Panc1 (cell line): ENCODE measurements around the gene PRCD. TPM values are rescaled to one million over a fixed set of nuclear protein-coding genes. Genes with fewer than 3 reads are reported as not detected.
"Not testable (repeated sequence)": the region's sequence is repeated elsewhere in the genome, so short reads cannot be mapped to it uniquely, and the experiment has no call there.

ENCODE experiments used
- ATAC-seq: fragments of 200-7000 bp; cut with Tn5 transposase; 2 replicates; pipeline ENCODE4 v1.9.1; 2020; ENCODE audit warnings: mild to moderate bottlenecking, moderate library complexity
- BruUV-seq: library from RNA; stranded (reverse); fragments of 400-500 nt; replicated peaks from 2 replicates; lab custom pipeline; 2021; lab: Mats Ljungman, UMichigan
- CTCF ChIA-PET: fragments of 300-600 bp; sonication (Branson Sonifier 250); formaldehyde crosslinking; loops from one replicate; lab custom pipeline; 2022; ENCODE audit warnings: antibody characterized with exemption; lab: Charles Lee
- POLR2A ChIA-PET: fragments of 300-600 bp; sonication (Branson Sonifier 250); formaldehyde crosslinking; loops from one replicate; lab custom pipeline; 2022; ENCODE audit warnings: antibody characterized with exemption; lab: Charles Lee
- DNase-seq: peaks from one replicate; pipeline ENCODE4 v3.0.0-alpha.2; 2010; ENCODE audit warnings: low read depth, low spot score
- H3K27ac ChIP-seq: 2 replicates; pipeline ENCODE4 v1.5.1; 2011; ENCODE audit warnings: mild to moderate bottlenecking, low read length, inconsistent platforms
- H3K27me3 ChIP-seq: fragments of 200-500 bp; sonication (Bioruptor generic); 2 replicates; pipeline ENCODE4 v1.6.0; 2014; ENCODE audit warnings: low read length, inconsistent platforms; ENCODE audit not compliant: control insufficient read depth, insufficient read depth
- H3K36me3 ChIP-seq: fragments of 200-500 bp; sonication (Bioruptor generic); 2 replicates; pipeline ENCODE4 v1.5.1; 2014; ENCODE audit warnings: inconsistent platforms, mild to moderate bottlenecking, low read length, moderate library complexity; ENCODE audit not compliant: control insufficient read depth, insufficient read depth
- H3K4me1 ChIP-seq: 2 replicates; pipeline ENCODE4 v1.5.1; 2011; ENCODE audit warnings: inconsistent platforms, mild to moderate bottlenecking, low read length, moderate library complexity; ENCODE audit not compliant: control insufficient read depth, insufficient read depth
- H3K4me3 ChIP-seq, 2 experiments: 2 replicates each; pipeline ENCODE4 v1.5.1; 2011 to 2012; ENCODE audit warnings: low read depth in 2 of 2, low read length in 2 of 2, mild to moderate bottlenecking in 2 of 2, inconsistent platforms in 1 of 2, moderate library complexity in 1 of 2
- H3K9me3 ChIP-seq: fragments of 200-500 bp; sonication (Bioruptor generic); 2 replicates; pipeline ENCODE4 v1.5.1; 2014; ENCODE audit warnings: low read depth, mild to moderate bottlenecking, inconsistent platforms, low read length, moderate library complexity; ENCODE audit not compliant: control insufficient read depth, insufficient read depth
- CTCF ChIP-seq: fragments of 450-650 bp; IDR thresholded peaks from 2 replicates; pipeline ENCODE4 v1.5.1; 2017; ENCODE audit warnings: mild to moderate bottlenecking
- POLR2AphosphoS5 ChIP-seq: IDR thresholded peaks from 2 replicates; pipeline ENCODE4 v1.6.1; 2012; ENCODE audit warnings: mild to moderate bottlenecking, low read depth, low read length, moderate library complexity
- SIN3A ChIP-seq: IDR thresholded peaks from 2 replicates; pipeline ENCODE4 v1.6.1; 2012; ENCODE audit warnings: low read depth, mild to moderate bottlenecking, low read length, moderate library complexity, borderline replicate concordance; ENCODE audit not compliant: insufficient read depth
- TCF7L2 ChIP-seq: IDR thresholded peaks from 2 replicates; pipeline ENCODE4 v1.6.1; 2011; ENCODE audit warnings: mild to moderate bottlenecking, low read depth, low read length, inconsistent platforms
- in situ Hi-C: cut with HindIII; loops from 2 replicates; pipeline ENCODE4 v1.10.0; 2016; ENCODE audit warnings: low sequenced_read_pairs, low pct_unique_long_range_greater_than_20kb
- intact Hi-C: fragments of 100-400 bp; cut with micrococcal nuclease; formaldehyde crosslinking; loops from one replicate; pipeline ENCODE4 v1.10.0; 2022; ENCODE audit not compliant: unreplicated experiment
- total RNA-seq: library from RNA; stranded (reverse); gene quantifications from one replicate; pipeline ENCODE4 v1.2.1, GENCODE V29; 2021; ENCODE audit not compliant: unreplicated experiment
- TF ChIP-seq, protein P1 (sequence below), 2 experiments: IDR thresholded peaks; 2 replicates each; pipeline ENCODE4 v1.6.1; 2011 to 2012; ENCODE audit warnings: low read depth in 2 of 2, control low read depth in 1 of 2, low read length in 1 of 2, mild to moderate bottlenecking in 1 of 2, moderate library complexity in 1 of 2; ENCODE audit not compliant: insufficient read depth in 1 of 2

The PRCD gene
- total RNA-seq, 1 experiment from 2014 or later, result 0.54 TPM

GRCh38 chr17:76506408-76507345 is 33.2 kb upstream of the PRCD start:
- Histone ChIP-seq H3K27me3 (no peaks in the 10 kb centered on the region), H3K4me3 (peak overlapping the region in 1 of 2 experiments; percentile 33; a peak in 2 of 4 replicates), H3K27ac (no peak overlapping the region; the same call in 1 of the 2 replicates), H3K36me3 (no peaks in the 10 kb centered on the region), H3K4me1 (peaks cover 7% of the 10 kb centered on the region), H3K9me3 (no peaks in the 10 kb centered on the region)
- in situ Hi-C loops (no loop called here), intact Hi-C loops (loop anchor here (1.0 kb wide), 2 partner anchors 40 to 45 kb away; no protein-coding TSS in a partner anchor)
- no peak for TF ChIP-seq SIN3A
- peak; percentile 95 for TF ChIP-seq CTCF
- no peak for TF ChIP-seq TCF7L2
- POLR2A ChIA-PET, result no interaction called here
- ATAC-seq (peak; percentile 90), DNase-seq (no peak)
- CTCF ChIA-PET, result interaction anchor here (0.6 to 1.6 kb wide), 6 partner anchors 39 to 114 kb away, joined by 3 to 7 read pairs (median 4); partner anchors contain the start of gene AANAT
- BruUV-seq, result no TSS peak

- ATAC-seq, POLR2A ChIA-PET, H3K4me1 ChIP-seq, H3K4me3 ChIP-seq, intact Hi-C loops, DNase-seq, H3K36me3 ChIP-seq, H3K9me3 ChIP-seq, BruUV-seq, in situ Hi-C loops, H3K27ac ChIP-seq, H3K27me3 ChIP-seq: not testable (repeated sequence)
- CTCF ChIA-PET, result interaction anchor here (0.7 to 1.1 kb wide), 2 partner anchors 49 to 50 kb away, joined by 4 to 12 read pairs; no protein-coding TSS in a partner anchor
Measured at GRCh38 chr17:76508472-76509063, 31.3 kb upstream of the PRCD start.

DNA sequence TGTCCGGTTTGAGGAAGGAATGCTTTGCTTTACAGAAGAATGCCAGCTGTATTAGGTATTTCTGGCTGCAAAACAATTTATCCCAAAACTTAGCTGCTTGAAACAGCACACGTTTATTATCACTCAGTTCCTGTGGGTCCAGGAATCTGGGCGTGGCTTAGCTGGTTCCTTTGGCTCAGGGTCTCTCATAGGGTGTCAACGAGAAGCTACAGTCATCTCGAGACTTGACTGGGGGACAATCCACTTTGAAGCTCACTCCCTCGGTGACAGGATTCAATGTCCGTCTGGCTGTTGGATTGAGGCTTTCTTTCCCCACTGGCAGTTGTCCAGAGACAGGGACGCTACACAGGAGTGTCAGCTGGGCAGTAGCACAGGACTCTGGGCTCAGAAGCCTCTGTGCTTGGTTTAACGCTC is 29.0 kb upstream of the PRCD start:
- ATAC-seq (no peak), DNase-seq (no peak)
- Histone ChIP-seq H3K36me3 (no peaks in the 10 kb centered on the region), H3K9me3 (no peaks in the 10 kb centered on the region), H3K4me1 (0 out of 2 replicates have a peak, but pooled peaks cover 2% of the 10 kb centered on the region), H3K4me3 (no peak overlapping the region), H3K27me3 (no peaks in the 10 kb centered on the region), H3K27ac (no peak overlapping the region)
- no TSS peak for BruUV-seq
- TF ChIP-seq, protein P1, sequence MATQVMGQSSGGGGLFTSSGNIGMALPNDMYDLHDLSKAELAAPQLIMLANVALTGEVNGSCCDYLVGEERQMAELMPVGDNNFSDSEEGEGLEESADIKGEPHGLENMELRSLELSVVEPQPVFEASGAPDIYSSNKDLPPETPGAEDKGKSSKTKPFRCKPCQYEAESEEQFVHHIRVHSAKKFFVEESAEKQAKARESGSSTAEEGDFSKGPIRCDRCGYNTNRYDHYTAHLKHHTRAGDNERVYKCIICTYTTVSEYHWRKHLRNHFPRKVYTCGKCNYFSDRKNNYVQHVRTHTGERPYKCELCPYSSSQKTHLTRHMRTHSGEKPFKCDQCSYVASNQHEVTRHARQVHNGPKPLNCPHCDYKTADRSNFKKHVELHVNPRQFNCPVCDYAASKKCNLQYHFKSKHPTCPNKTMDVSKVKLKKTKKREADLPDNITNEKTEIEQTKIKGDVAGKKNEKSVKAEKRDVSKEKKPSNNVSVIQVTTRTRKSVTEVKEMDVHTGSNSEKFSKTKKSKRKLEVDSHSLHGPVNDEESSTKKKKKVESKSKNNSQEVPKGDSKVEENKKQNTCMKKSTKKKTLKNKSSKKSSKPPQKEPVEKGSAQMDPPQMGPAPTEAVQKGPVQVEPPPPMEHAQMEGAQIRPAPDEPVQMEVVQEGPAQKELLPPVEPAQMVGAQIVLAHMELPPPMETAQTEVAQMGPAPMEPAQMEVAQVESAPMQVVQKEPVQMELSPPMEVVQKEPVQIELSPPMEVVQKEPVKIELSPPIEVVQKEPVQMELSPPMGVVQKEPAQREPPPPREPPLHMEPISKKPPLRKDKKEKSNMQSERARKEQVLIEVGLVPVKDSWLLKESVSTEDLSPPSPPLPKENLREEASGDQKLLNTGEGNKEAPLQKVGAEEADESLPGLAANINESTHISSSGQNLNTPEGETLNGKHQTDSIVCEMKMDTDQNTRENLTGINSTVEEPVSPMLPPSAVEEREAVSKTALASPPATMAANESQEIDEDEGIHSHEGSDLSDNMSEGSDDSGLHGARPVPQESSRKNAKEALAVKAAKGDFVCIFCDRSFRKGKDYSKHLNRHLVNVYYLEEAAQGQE (IDR thresholded peaks at IDR 0.05; ENCODE audit: insufficient read depth in 1 of 2, low read depth in 2 of 2, low read length in 1 of 2), result no peak
- TF ChIP-seq POLR2AphosphoS5 (no peak), TCF7L2 (no peak), CTCF (no peak), SIN3A (no peak)
- CTCF ChIA-PET, result interaction anchor here (0.5 to 1.1 kb wide), 2 partner anchors 13 to 52 kb away, joined by 3 to 6 read pairs; no protein-coding TSS in a partner anchor
- intact Hi-C loops, result no loop called here
- in situ Hi-C loops, result no loop called here
- POLR2A ChIA-PET, result no interaction called here
